Uterus (tissue), 4 donors: ENCODE data around the gene PPFIBP2. TPM values are rescaled to one million over a fixed set of nuclear protein-coding genes. Genes with fewer than 3 reads are reported as not detected.

ENCODE experiments used
- DNase-seq, 2 donors: peaks; one replicate each; pipeline ENCODE4 v3.0.0-alpha.2; 2019 to 2020
- H3K27ac ChIP-seq, 2 donors: fragments of 200-600 bp; sonication (generic); 1 replicate in 1 of 2; 2 replicates in 1 of 2; pipeline ENCODE4 v1.5.1; 2016 to 2018
- H3K27me3 ChIP-seq, 2 donors: fragments of 200-600 bp; sonication (generic); one replicate each; pipeline ENCODE4 v1.5.1; 2018 to 2019; ENCODE audit warnings: control low read depth in 1 of 2
- H3K36me3 ChIP-seq, 2 donors: fragments of 200-600 bp; sonication (generic); one replicate each; pipeline ENCODE4 v1.5.1; 2019; ENCODE audit warnings: control low read depth in 1 of 2
- H3K4me1 ChIP-seq, 2 donors: fragments of 200-600 bp; sonication (generic); one replicate each; pipeline ENCODE4 v1.5.1; 2018 to 2019; ENCODE audit warnings: control low read depth in 1 of 2
- H3K4me3 ChIP-seq, 2 donors: fragments of 200-600 bp; sonication (generic); 1 replicate in 1 of 2; 2 replicates in 1 of 2; pipeline ENCODE4 v1.5.1; 2018 to 2019; ENCODE audit warnings: mild to moderate bottlenecking in 1 of 2
- H3K9me3 ChIP-seq, 2 donors: fragments of 200-600 bp; sonication (generic); one replicate each; pipeline ENCODE4 v1.5.1; 2019; ENCODE audit warnings: control low read depth in 1 of 2
- POLR2A ChIP-seq, 2 donors: fragments of 450-650 bp; IDR thresholded peaks; one replicate each; pipeline ENCODE4 v1.6.1; 2016; ENCODE audit warnings: antibody characterized with exemption in 2 of 2, mild to moderate bottlenecking in 1 of 2, moderate library complexity in 1 of 2
- intact Hi-C: fragments of 100-400 bp; cut with DNase I; formaldehyde crosslinking; loops from one replicate; pipeline ENCODE4 v1.15.1; 2023; ENCODE audit warnings: low total_unique reads
- total RNA-seq, 4 donors: library from RNA; depleted of rRNA in 3 of 4; stranded (reverse); fragments of >200 nt in 3 of 4; gene quantifications; one replicate each; pipeline versions ENCODE4 v1.1.0 to v1.2.4, GENCODE V29; 2014 to 2023
- TF ChIP-seq, protein P1 (sequence below), 4 experiments: fragments of 200-600 bp in 2 of 4; fragments of 450-650 bp in 2 of 4; sonication (generic) in 2 of 4; IDR thresholded peaks; one replicate each; pipeline ENCODE4 v1.5.1; 2016 to 2019; ENCODE audit warnings: antibody characterized with exemption in 4 of 4, mild to moderate bottlenecking in 2 of 4, moderate library complexity in 1 of 4
- donor health status: DM: yes; HTN: yes; CAD: no.

The PPFIBP2 gene
- total RNA-seq, 4 donors from 2014 or later, result 2.1 to 36.2 (median 15.2) TPM

DNA sequence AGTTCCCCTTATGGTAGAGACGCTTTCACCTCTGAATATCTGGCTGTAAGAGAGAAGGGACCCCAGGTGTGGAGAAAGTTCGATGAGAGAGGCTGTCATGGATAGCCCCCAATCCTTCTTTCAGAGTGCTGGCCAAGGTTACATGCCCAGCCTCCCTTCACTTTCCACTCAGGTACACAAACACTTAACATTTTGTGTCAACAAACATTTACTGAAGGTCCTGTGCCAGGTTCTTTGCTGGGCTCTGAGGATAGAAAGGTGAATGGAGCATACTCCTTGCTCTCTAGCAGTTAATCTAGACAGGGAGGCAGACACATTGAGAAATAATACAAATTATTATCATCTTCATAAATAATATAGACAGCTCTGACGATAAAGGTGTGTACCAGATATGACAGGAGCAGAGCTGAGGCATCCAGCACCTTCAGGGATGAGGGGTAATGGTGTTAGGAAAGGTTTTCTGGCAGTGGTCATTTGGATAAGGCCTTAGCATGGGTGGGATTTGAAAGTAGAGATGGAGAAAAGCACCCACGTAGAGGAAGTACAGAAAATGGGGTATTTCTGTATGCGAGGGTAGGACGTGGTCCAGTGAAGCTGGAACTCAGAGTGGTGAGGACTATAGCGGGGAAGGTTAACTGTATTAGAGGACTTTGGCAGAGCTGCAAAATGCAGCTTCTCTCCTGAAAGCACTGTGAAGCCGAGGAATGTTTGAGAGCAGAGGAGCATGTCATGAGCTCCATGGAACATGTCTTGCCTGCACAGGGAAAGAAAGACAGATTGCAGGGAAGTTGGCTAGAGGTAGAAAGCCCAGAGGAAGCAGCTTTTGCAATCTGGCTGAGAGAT, 19.6 kb downstream of the PPFIBP2 start:
- intact Hi-C loops, result no loop called here
- no peaks in the 10 kb centered on the region for H3K36me3 ChIP-seq
- H3K4me3 ChIP-seq, result no peak overlapping the region
- no peak overlapping the region for H3K27ac ChIP-seq
- no peak for DNase-seq
- no peaks in the 10 kb centered on the region for H3K27me3 ChIP-seq
- no peak for TF ChIP-seq POLR2A (IDR thresholded peaks at IDR 0.05)
- TF ChIP-seq, protein P1, sequence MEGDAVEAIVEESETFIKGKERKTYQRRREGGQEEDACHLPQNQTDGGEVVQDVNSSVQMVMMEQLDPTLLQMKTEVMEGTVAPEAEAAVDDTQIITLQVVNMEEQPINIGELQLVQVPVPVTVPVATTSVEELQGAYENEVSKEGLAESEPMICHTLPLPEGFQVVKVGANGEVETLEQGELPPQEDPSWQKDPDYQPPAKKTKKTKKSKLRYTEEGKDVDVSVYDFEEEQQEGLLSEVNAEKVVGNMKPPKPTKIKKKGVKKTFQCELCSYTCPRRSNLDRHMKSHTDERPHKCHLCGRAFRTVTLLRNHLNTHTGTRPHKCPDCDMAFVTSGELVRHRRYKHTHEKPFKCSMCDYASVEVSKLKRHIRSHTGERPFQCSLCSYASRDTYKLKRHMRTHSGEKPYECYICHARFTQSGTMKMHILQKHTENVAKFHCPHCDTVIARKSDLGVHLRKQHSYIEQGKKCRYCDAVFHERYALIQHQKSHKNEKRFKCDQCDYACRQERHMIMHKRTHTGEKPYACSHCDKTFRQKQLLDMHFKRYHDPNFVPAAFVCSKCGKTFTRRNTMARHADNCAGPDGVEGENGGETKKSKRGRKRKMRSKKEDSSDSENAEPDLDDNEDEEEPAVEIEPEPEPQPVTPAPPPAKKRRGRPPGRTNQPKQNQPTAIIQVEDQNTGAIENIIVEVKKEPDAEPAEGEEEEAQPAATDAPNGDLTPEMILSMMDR (IDR thresholded peaks at IDR 0.05), result no peak
- no peaks in the 10 kb centered on the region for H3K4me1 ChIP-seq
- H3K9me3 ChIP-seq, result no peaks in the 10 kb centered on the region

DNA sequence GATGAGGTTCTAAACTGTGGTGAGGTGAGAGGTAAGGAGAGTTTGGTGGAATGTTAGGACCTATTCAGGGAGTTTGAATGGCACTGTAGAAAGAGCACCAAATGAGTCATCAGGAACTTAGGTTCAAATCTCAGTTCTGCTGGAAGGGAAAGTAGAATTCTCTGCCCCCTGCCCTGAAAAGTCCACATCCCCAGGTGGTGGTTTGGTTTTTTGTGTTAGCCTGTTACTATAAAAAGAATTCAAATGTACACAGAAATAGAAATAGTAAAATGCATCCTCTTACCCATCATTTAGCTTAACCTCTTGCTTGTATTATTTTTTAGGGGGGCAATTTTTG, 20.2 kb downstream of the PPFIBP2 start:
- no peaks in the 10 kb centered on the region for H3K36me3 ChIP-seq
- no peak overlapping the region for H3K4me3 ChIP-seq
- no peaks in the 10 kb centered on the region for H3K4me1 ChIP-seq
- intact Hi-C loops, result no loop called here
- H3K27ac ChIP-seq, result no peak overlapping the region
- TF ChIP-seq POLR2A (IDR thresholded peaks at IDR 0.05), result no peak
- no peaks in the 10 kb centered on the region for H3K27me3 ChIP-seq
- DNase-seq, result no peak
- no peaks in the 10 kb centered on the region for H3K9me3 ChIP-seq

DNA sequence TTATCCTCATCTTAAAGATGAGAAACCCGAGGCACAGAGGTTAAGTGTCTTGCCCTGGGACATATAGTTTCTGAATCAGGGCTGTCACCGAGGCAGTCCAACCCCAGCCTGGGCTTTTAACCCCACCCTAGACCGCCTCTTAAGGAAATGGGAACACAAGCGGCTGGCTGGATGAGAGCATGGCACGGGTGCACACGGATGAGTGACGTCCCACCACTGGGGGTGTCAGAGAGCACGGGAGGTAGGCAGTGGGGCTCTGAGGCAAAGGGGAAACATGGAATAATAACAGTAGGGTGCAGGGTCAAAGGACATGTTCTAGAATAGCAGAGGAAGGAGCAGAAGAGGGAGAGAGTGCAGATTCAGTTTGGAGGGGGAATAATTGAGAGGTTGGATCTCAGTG, 22.3 kb downstream of the PPFIBP2 start:
- no peaks in the 10 kb centered on the region for H3K9me3 ChIP-seq
- H3K27ac ChIP-seq, result no peak overlapping the region
- intact Hi-C loops, result no loop called here
- H3K4me3 ChIP-seq, result no peak overlapping the region
- no peak for DNase-seq
- H3K27me3 ChIP-seq, result no peaks in the 10 kb centered on the region
- no peaks in the 10 kb centered on the region for H3K4me1 ChIP-seq
- TF ChIP-seq, protein P1 (IDR thresholded peaks at IDR 0.05), result no peak
- TF ChIP-seq POLR2A (IDR thresholded peaks at IDR 0.05), result no peak
- H3K36me3 ChIP-seq, result no peaks in the 10 kb centered on the region

DNA sequence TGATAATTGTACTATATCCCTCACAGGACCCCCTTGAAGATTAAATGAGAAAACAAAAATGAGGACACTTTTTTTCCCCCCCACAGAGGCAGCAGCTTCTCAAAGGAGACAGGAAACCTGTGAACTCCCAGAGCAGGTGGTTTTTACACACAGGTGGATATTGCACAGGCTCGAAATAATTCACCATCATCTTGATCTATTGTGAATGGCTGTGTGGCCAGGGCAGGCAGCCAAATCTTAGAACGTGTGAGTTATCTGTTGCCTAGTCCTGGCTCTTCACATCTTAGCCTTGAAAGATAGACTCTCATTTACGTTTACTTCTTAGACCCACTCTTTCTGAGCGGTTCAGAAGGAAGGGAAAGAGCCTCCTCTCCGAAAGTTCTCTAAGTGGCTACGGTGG, 23.5 kb downstream of the PPFIBP2 start:
- no peak for DNase-seq
- Histone ChIP-seq H3K27me3 (no peaks in the 10 kb centered on the region), H3K27ac (no peak overlapping the region), H3K4me1 (no peaks in the 10 kb centered on the region), H3K36me3 (no peaks in the 10 kb centered on the region), H3K9me3 (no peaks in the 10 kb centered on the region), H3K4me3 (no peak overlapping the region)
- TF ChIP-seq POLR2A (IDR thresholded peaks at IDR 0.05), result no peak
- TF ChIP-seq, protein P1 (IDR thresholded peaks at IDR 0.05), result no peak
- intact Hi-C loops, result no loop called here

DNA sequence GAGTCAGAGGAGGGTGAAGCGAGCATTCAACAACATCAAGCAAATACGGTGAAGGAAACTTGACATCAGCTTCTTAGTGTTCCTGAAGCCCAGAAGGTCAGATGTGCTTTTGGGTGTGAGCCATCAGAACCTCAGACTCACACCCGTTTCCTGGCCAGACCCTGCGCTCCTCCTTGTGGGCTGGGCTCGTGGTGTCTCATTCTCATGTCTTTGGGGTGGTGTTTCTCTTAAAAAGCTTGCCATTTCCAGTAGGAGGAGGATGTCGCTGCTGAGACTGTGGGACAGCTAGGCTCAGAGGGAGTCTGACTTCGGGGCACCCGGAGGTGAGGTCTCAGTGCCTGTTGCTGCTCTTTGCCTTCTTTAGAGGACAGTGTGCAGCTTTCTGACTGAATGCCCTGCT, 24.2 kb downstream of the PPFIBP2 start:
- DNase-seq, result peak in 1 of 2 donors; percentile 61
- Histone ChIP-seq H3K4me3 (no peak overlapping the region), H3K36me3 (no peaks in the 10 kb centered on the region), H3K9me3 (no peaks in the 10 kb centered on the region), H3K27ac (no peak overlapping the region), H3K4me1 (no peaks in the 10 kb centered on the region), H3K27me3 (no peaks in the 10 kb centered on the region)
- intact Hi-C loops, result no loop called here
- TF ChIP-seq POLR2A (IDR thresholded peaks at IDR 0.05), result no peak

DNA sequence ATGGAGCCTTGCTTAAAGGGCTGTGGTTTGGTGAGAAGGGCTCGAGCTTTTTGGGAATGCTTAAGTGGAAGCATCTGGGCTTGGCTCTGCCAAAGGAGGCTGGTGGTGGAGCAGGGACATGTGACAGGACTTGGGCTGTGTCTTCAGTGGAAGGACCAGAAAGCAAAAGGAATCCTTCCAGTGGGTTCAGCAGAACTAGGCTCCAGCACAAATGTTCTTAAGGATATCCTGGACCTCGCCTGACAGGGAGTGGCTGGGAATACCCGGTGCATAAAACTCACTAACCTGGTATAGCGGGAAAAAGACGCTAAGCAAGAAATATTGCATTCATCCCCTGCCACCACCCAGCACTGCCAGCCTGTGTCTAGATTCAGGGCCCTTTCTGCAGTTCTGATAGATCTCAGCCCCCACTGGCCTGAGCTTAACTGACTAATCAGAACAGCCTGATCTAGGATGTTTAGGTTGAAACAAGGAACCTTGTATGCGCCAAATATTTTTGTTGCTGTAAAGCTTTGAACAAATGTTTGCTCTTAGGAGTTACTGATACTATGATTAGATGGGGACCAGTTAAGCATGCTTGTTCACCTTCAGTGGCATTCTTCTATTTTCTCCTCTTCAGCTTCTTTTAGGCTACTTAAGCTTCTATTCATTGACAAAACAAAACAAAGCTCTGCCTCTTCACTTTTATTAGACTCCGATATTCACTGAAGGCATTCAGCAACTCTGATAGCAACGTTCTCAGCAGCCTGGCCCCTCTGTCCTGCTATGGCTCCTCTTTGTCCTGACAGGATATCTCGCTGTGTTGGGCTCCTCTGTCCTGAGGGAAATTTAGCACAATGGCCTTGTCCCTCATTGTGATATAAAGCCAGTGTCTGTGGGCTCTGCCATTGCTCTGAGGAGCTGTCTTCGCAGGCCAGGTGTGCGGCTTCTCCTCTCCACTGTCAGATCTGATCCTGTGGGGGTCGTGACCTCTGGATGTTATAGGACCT, 25.0 kb downstream of the PPFIBP2 start:
- Histone ChIP-seq H3K4me1 (no peaks in the 10 kb centered on the region), H3K36me3 (no peaks in the 10 kb centered on the region), H3K27me3 (no peaks in the 10 kb centered on the region), H3K4me3 (no peak overlapping the region), H3K27ac (no peak overlapping the region), H3K9me3 (no peaks in the 10 kb centered on the region)
- intact Hi-C loops, result no loop called here
- TF ChIP-seq POLR2A (IDR thresholded peaks at IDR 0.05), result no peak
- TF ChIP-seq, protein P1 (IDR thresholded peaks at IDR 0.05), result no peak
- DNase-seq, result no peak
